ENCODE data around the gene ATE1. TPM values are rescaled to one million over a fixed set of nuclear protein-coding genes. Genes with fewer than 3 reads are reported as not detected.

The ATE1 gene
- total and polyA plus RNA-seq, 10 of the 15 experiments (the other 5 are each of a cell fraction or from before 2014, with no cell fraction given), result 4.3 to 22.7 (median 15.9) TPM

DNA sequence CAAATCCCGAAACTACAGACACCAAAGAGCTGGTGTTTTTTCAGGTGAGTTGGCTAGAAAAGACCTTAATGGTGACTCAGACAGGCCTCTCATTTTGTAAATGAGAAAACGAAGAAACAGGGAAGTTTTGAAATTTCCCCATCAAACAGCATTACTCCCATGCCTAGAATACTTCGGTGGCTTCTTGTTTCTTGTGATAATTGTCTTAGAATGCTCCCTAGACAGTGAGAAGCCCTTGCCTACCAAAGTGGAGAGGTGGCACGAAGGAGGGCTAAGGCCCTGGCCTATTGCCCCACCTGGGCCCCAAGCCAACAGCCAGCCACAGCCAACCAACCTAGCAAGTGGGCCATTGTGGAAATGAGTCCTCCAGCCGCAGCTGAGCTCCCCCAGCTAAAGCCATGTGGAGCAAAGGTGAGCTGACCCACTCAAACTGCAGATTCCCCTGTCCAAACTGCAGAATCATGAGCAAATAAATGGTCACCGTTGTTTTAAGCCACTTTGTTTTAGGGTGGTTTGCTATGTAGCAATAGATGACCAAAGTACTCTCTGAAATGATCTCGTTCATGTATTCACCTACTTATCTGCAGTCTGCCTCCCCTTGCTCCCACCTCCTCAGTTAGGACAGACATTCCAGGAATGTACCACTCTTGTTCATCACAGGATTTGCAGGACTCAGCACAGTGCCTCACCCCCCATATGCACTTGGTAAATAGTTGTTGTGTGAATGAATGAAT lies 231.9 kb downstream of the ATE1 start:
- Histone ChIP-seq H3K9me3 (replicated peaks; ENCODE audit: control insufficient read depth, insufficient read depth, low read length) (no peaks in the 10 kb centered on the region; the same call in 2 of the 3 replicates), H4K20me1 (ENCODE audit: control insufficient read depth, insufficient read depth) (no peaks in the 10 kb centered on the region), H3K4me1 (ENCODE audit: control insufficient read depth, insufficient read depth, low read length) (no peaks in the 10 kb centered on the region), H3K27me3 (replicated peaks in 1 of 2; ENCODE audit: control insufficient read depth in 2 of 2, insufficient read depth in 2 of 2, low read length in 1 of 2) (no peaks in the 10 kb centered on the region; a peak in 3 of 4 replicates), H3K4me2 (ENCODE audit: control insufficient read depth, insufficient read depth) (no peak overlapping the region), H3K9ac (ENCODE audit: control insufficient read depth, insufficient read depth, low read length) (no peak overlapping the region), H2AFZ (ENCODE audit: control insufficient read depth, low read depth, low read length) (no peak overlapping the region), H3K36me3 (ENCODE audit: control insufficient read depth in 2 of 2, insufficient read depth in 2 of 2, low read length in 1 of 2) (no peaks in the 10 kb centered on the region), H3K4me3 (no peak overlapping the region), H3K27ac (ENCODE audit: control insufficient read depth, insufficient read depth) (no peak overlapping the region), H3K79me2 (ENCODE audit: control insufficient read depth, insufficient read depth, low read length) (no peaks in the 10 kb centered on the region)
- no TSS peak for BruUV-seq (replicated peaks)
- RAD21 ChIA-PET (ENCODE audit: unreplicated experiment), result no interaction called here
- intact Hi-C loops (cut with micrococcal nuclease; ENCODE audit: unreplicated experiment) (no loop called here), in situ Hi-C loops (cut with MboI) (no loop called here)
- SMC1A ChIA-PET (ENCODE audit: uncharacterized antibody, unreplicated experiment), result no interaction called here
- no peak for DNase-seq (ENCODE audit: low read depth, low spot score)
- POLR2A ChIA-PET, result no interaction called here
- CTCF ChIA-PET, result interaction anchor here (1.2 to 1.4 kb wide), 2 partner anchors 28 to 37 kb away, joined by 3 to 4 read pairs; no protein-coding TSS in a partner anchor
- FAIRE-seq, result no peak
- no peak for ATAC-seq
- 7% methylated on average over 7 of the region's 7 CpGs for WGBS (ENCODE audit: insufficient coverage, insufficient replicate concordance, low lambda C conversion rate, missing lambda C conversion rate)
- TF ChIP-seq CHD1 (IDR thresholded peaks at IDR 0.05; ENCODE audit: low read depth, low read length), result no peak
- no peak for TF ChIP-seq EZH2 (IDR thresholded peaks at IDR 0.05; ENCODE audit: borderline replicate concordance, control insufficient read depth, low read depth, low read length)
- TF ChIP-seq YBX1 (IDR thresholded peaks at IDR 0.05), result no peak
- TF ChIP-seq, protein P1, sequence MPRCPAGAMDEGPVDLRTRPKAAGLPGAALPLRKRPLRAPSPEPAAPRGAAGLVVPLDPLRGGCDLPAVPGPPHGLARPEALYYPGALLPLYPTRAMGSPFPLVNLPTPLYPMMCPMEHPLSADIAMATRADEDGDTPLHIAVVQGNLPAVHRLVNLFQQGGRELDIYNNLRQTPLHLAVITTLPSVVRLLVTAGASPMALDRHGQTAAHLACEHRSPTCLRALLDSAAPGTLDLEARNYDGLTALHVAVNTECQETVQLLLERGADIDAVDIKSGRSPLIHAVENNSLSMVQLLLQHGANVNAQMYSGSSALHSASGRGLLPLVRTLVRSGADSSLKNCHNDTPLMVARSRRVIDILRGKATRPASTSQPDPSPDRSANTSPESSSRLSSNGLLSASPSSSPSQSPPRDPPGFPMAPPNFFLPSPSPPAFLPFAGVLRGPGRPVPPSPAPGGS (IDR thresholded peaks at IDR 0.05; ENCODE audit: borderline replicate concordance, insufficient read depth, low read depth, low read length, poor library complexity, severe bottlenecking), result no peak
- TF ChIP-seq IKZF2 (IDR thresholded peaks at IDR 0.05), result no peak
- no peak for TF ChIP-seq TCF3 (IDR thresholded peaks at IDR 0.05; ENCODE audit: borderline replicate concordance, insufficient read depth, low read depth, low read length)
- TF ChIP-seq, protein P2, sequence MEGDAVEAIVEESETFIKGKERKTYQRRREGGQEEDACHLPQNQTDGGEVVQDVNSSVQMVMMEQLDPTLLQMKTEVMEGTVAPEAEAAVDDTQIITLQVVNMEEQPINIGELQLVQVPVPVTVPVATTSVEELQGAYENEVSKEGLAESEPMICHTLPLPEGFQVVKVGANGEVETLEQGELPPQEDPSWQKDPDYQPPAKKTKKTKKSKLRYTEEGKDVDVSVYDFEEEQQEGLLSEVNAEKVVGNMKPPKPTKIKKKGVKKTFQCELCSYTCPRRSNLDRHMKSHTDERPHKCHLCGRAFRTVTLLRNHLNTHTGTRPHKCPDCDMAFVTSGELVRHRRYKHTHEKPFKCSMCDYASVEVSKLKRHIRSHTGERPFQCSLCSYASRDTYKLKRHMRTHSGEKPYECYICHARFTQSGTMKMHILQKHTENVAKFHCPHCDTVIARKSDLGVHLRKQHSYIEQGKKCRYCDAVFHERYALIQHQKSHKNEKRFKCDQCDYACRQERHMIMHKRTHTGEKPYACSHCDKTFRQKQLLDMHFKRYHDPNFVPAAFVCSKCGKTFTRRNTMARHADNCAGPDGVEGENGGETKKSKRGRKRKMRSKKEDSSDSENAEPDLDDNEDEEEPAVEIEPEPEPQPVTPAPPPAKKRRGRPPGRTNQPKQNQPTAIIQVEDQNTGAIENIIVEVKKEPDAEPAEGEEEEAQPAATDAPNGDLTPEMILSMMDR (IDR thresholded peaks at IDR 0.05 in 2 of 3, conservative IDR thresholded peaks at IDR 0.05 in 1 of 3; ENCODE audit: control insufficient read depth in 2 of 3, extremely low read depth in 1 of 3, insufficient read depth in 1 of 3, low read depth in 3 of 3, low read length in 3 of 3), result no peak
- TF ChIP-seq, protein P3, sequence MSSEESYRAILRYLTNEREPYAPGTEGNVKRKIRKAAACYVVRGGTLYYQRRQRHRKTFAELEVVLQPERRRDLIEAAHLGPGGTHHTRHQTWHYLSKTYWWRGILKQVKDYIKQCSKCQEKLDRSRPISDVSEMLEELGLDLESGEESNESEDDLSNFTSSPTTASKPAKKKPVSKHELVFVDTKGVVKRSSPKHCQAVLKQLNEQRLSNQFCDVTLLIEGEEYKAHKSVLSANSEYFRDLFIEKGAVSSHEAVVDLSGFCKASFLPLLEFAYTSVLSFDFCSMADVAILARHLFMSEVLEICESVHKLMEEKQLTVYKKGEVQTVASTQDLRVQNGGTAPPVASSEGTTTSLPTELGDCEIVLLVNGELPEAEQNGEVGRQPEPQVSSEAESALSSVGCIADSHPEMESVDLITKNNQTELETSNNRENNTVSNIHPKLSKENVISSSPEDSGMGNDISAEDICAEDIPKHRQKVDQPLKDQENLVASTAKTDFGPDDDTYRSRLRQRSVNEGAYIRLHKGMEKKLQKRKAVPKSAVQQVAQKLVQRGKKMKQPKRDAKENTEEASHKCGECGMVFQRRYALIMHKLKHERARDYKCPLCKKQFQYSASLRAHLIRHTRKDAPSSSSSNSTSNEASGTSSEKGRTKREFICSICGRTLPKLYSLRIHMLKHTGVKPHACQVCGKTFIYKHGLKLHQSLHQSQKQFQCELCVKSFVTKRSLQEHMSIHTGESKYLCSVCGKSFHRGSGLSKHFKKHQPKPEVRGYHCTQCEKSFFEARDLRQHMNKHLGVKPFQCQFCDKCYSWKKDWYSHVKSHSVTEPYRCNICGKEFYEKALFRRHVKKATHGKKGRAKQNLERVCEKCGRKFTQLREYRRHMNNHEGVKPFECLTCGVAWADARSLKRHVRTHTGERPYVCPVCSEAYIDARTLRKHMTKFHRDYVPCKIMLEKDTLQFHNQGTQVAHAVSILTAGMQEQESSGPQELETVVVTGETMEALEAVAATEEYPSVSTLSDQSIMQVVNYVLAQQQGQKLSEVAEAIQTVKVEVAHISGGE (CRISPR knock-in tag; IDR thresholded peaks at IDR 0.05), result no peak
- no peak for TF ChIP-seq ESRRA (IDR thresholded peaks at IDR 0.05; ENCODE audit: low read length)
- TF ChIP-seq SPI1 (IDR thresholded peaks at IDR 0.05; ENCODE audit: borderline replicate concordance, insufficient read depth, low read depth, low read length), result no peak
- TF ChIP-seq IRF4 (IDR thresholded peaks at IDR 0.05; ENCODE audit: low read depth, low read length), result no peak
- no peak for TF ChIP-seq ZNF384 (IDR thresholded peaks at IDR 0.05; ENCODE audit: borderline replicate concordance, low read depth, low read length)
- no peak for TF ChIP-seq POLR2A (IDR thresholded peaks at IDR 0.05; ENCODE audit: low read depth, low read length)
- TF ChIP-seq, protein P4, sequence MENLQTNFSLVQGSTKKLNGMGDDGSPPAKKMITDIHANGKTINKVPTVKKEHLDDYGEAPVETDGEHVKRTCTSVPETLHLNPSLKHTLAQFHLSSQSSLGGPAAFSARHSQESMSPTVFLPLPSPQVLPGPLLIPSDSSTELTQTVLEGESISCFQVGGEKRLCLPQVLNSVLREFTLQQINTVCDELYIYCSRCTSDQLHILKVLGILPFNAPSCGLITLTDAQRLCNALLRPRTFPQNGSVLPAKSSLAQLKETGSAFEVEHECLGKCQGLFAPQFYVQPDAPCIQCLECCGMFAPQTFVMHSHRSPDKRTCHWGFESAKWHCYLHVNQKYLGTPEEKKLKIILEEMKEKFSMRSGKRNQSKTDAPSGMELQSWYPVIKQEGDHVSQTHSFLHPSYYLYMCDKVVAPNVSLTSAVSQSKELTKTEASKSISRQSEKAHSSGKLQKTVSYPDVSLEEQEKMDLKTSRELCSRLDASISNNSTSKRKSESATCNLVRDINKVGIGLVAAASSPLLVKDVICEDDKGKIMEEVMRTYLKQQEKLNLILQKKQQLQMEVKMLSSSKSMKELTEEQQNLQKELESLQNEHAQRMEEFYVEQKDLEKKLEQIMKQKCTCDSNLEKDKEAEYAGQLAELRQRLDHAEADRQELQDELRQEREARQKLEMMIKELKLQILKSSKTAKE (IDR thresholded peaks at IDR 0.05; ENCODE audit: low read depth, poor library complexity, severe bottlenecking), result no peak

All from GM12878 (cell line).